HepG2 (cell line): ENCODE data around the gene CAND1. TPM values are rescaled to one million over a fixed set of nuclear protein-coding genes. Genes with fewer than 3 reads are reported as not detected.

ENCODE experiments used
- BRD4 ChIP-seq: sonication (generic); formaldehyde crosslinking; IDR thresholded peaks from 2 replicates; pipeline ENCODE4 v1.4.0; 2020; ENCODE audit warnings: missing genetic modification reagents
- CBFB ChIP-seq: sonication (generic); formaldehyde crosslinking; IDR thresholded peaks from 2 replicates; pipeline ENCODE4 v1.4.0; 2020; ENCODE audit warnings: missing genetic modification reagents
- CC2D1A ChIP-seq: sonication (generic); formaldehyde crosslinking; IDR thresholded peaks from 2 replicates; pipeline ENCODE4 v1.8.1; 2023; ENCODE audit warnings: mild to moderate bottlenecking, missing genetic modification reagents
- EP300 ChIP-seq, 3 experiments: sonication (generic) in 1 of 3; formaldehyde crosslinking in 1 of 3; IDR thresholded peaks; 2 replicates each; pipeline versions ENCODE4 v1.5.1 to v1.6.1; 2011 to 2020; ENCODE audit warnings: low read depth in 2 of 3, low read length in 2 of 3, borderline replicate concordance in 1 of 3, improper control_type of control experiment in 1 of 3, mild to moderate bottlenecking in 1 of 3, missing genetic modification reagents in 1 of 3, moderate library complexity in 1 of 3
- GPN1 ChIP-seq: sonication (generic); formaldehyde crosslinking; IDR thresholded peaks from 2 replicates; pipeline ENCODE4 v1.5.1; 2020; ENCODE audit warnings: missing genetic modification reagents, borderline replicate concordance
- MBD4 ChIP-seq: IDR thresholded peaks from 2 replicates; pipeline ENCODE4 v1.6.1; 2012; ENCODE audit warnings: low read length, inconsistent platforms, borderline replicate concordance
- MYC ChIP-seq: sonication (generic); formaldehyde crosslinking; IDR thresholded peaks from 2 replicates; pipeline ENCODE4 v1.9.0; 2021; ENCODE audit warnings: missing genetic modification reagents, borderline replicate concordance
- MYNN ChIP-seq: sonication (generic); formaldehyde crosslinking; IDR thresholded peaks from 2 replicates; pipeline ENCODE4 v1.4.0; 2020; ENCODE audit warnings: mild to moderate bottlenecking, low read depth, missing genetic modification reagents
- RFX5 ChIP-seq: IDR thresholded peaks from 2 replicates; pipeline ENCODE4 v1.6.1; 2011; ENCODE audit warnings: low read depth, low read length, improper control_type of control experiment
- SIN3A ChIP-seq: IDR thresholded peaks from 2 replicates; pipeline ENCODE4 v1.6.1; 2011; ENCODE audit warnings: low read depth, mild to moderate bottlenecking, control low read depth, low read length, borderline replicate concordance
- YEATS2 ChIP-seq: sonication (generic); formaldehyde crosslinking; IDR thresholded peaks from 2 replicates; pipeline ENCODE4 v1.4.0; 2020; ENCODE audit warnings: missing genetic modification reagents, borderline replicate concordance
- ZMYM3 ChIP-seq: sonication (generic); formaldehyde crosslinking; IDR thresholded peaks from 2 replicates; pipeline ENCODE4 v1.5.1; 2020; ENCODE audit warnings: mild to moderate bottlenecking, missing genetic modification reagents
- ZNF20 ChIP-seq: sonication (generic); formaldehyde crosslinking; IDR thresholded peaks from 2 replicates; pipeline ENCODE4 v1.4.0; 2020; ENCODE audit warnings: mild to moderate bottlenecking, moderate library complexity, missing genetic modification reagents
- ZNF496 ChIP-seq: sonication (generic); formaldehyde crosslinking; IDR thresholded peaks from 2 replicates; pipeline ENCODE4 v1.8.1; 2023; ENCODE audit warnings: mild to moderate bottlenecking, moderate library complexity, missing genetic modification reagents; ENCODE audit not compliant: insufficient replicate concordance
- ZNF552 ChIP-seq: sonication (generic); formaldehyde crosslinking; IDR thresholded peaks from 2 replicates; pipeline ENCODE4 v1.9.0; 2022; ENCODE audit warnings: missing genetic modification reagents, mild to moderate bottlenecking, borderline replicate concordance
- ZNF598 ChIP-seq: sonication (generic); formaldehyde crosslinking; IDR thresholded peaks from 2 replicates; pipeline ENCODE4 v1.5.1; 2020; ENCODE audit warnings: mild to moderate bottlenecking, missing genetic modification reagents, borderline replicate concordance
- ZSCAN29 ChIP-seq: sonication (generic); formaldehyde crosslinking; conservative IDR thresholded peaks from 2 replicates; pipeline ENCODE4 v1.4.0; 2020; ENCODE audit warnings: mild to moderate bottlenecking, missing genetic modification reagents
- polyA plus RNA-seq, 8 experiments: library from polyadenylated mRNA; depleted of rRNA in 3 of 8; stranded (reverse) in 7 of 8; unstranded in 1 of 8; fragments of >200 nt; fragmentation: Illumina TruSeq in 4 of 8; extraction: Trizol in 4 of 8; gene quantifications; 2 replicates each; pipeline versions ENCODE4 v1.2.1 to v1.2.3, GENCODE V29; 2011 to 2016; ENCODE audit warnings: low read depth in 4 of 8, missing spikeins in 1 of 8, mixed read lengths in 1 of 8; ENCODE audit not compliant: insufficient read depth in 1 of 8
- total RNA-seq, 5 experiments: library from RNA; depleted of rRNA; stranded (reverse); fragments of >200 nt; fragmentation: Illumina TruSeq; extraction: Trizol; gene quantifications; 2 replicates each; pipeline ENCODE4 v1.2.3, GENCODE V29; 2016; ENCODE audit warnings: low read depth in 1 of 5
- TF ChIP-seq, protein P1 (sequence below): IDR thresholded peaks from 2 replicates; pipeline ENCODE4 v1.6.1; 2016; ENCODE audit warnings: low read depth, missing genetic modification reagents, missing compliant biosample characterization
- TF ChIP-seq, protein P2 (sequence below): sonication (generic); formaldehyde crosslinking; IDR thresholded peaks from 2 replicates; pipeline ENCODE4 v1.4.0; 2020; ENCODE audit warnings: mild to moderate bottlenecking, missing genetic modification reagents
- TF ChIP-seq, protein P3 (sequence below): sonication (generic); formaldehyde crosslinking; IDR thresholded peaks from 2 replicates; pipeline ENCODE4 v1.4.0; 2020; ENCODE audit warnings: missing genetic modification reagents
- TF ChIP-seq, protein P4 (sequence below): IDR thresholded peaks from 2 replicates; pipeline ENCODE4 v1.6.1; 2016; ENCODE audit warnings: mild to moderate bottlenecking

Gene CAND1
- total and polyA plus RNA-seq, 2 of the 13 experiments (the other 11 are each of a cell fraction or from before 2014, with no cell fraction given) = 56.2 to 138 TPM

DNA sequence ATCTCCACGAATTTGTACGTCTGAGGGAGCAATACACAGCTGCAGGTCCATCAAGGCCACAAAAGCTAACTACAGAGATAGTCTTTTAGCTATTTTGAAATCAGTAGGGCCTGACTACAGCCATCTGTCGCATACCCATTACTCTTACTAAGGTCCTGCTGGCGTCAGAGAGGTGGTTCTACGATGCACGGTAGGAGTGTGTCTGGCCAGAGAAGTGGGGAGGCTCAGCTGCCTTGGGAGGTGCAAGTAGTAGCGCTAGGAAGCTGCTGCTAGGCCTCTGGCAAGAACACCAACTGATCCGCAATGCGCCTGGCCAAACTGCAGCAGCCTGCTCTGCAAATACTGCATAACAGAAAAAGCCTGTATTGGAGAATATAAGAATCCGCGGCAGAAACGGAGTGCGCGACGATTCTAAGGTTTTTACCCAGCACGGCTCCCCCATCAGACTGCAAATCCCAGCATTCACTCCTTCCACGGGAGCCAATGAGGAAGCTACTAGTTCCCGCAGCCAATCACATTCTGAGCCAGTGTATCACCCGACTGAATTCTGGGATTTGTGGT is 743 bp upstream of the CAND1 start (continued):
- no peak for TF ChIP-seq MBD4
- TF ChIP-seq ZNF598 = peak; percentile 61; the same call in 1 of the 2 replicates
- TF ChIP-seq GPN1 (CRISPR knock-in tag) = no peak
- no peak; the same call in 1 of the 2 replicates for TF ChIP-seq ZSCAN29
- TF ChIP-seq BRD4 = no peak
- TF ChIP-seq, protein P1, sequence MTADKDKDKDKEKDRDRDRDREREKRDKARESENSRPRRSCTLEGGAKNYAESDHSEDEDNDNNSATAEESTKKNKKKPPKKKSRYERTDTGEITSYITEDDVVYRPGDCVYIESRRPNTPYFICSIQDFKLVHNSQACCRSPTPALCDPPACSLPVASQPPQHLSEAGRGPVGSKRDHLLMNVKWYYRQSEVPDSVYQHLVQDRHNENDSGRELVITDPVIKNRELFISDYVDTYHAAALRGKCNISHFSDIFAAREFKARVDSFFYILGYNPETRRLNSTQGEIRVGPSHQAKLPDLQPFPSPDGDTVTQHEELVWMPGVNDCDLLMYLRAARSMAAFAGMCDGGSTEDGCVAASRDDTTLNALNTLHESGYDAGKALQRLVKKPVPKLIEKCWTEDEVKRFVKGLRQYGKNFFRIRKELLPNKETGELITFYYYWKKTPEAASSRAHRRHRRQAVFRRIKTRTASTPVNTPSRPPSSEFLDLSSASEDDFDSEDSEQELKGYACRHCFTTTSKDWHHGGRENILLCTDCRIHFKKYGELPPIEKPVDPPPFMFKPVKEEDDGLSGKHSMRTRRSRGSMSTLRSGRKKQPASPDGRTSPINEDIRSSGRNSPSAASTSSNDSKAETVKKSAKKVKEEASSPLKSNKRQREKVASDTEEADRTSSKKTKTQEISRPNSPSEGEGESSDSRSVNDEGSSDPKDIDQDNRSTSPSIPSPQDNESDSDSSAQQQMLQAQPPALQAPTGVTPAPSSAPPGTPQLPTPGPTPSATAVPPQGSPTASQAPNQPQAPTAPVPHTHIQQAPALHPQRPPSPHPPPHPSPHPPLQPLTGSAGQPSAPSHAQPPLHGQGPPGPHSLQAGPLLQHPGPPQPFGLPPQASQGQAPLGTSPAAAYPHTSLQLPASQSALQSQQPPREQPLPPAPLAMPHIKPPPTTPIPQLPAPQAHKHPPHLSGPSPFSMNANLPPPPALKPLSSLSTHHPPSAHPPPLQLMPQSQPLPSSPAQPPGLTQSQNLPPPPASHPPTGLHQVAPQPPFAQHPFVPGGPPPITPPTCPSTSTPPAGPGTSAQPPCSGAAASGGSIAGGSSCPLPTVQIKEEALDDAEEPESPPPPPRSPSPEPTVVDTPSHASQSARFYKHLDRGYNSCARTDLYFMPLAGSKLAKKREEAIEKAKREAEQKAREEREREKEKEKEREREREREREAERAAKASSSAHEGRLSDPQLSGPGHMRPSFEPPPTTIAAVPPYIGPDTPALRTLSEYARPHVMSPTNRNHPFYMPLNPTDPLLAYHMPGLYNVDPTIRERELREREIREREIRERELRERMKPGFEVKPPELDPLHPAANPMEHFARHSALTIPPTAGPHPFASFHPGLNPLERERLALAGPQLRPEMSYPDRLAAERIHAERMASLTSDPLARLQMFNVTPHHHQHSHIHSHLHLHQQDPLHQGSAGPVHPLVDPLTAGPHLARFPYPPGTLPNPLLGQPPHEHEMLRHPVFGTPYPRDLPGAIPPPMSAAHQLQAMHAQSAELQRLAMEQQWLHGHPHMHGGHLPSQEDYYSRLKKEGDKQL (CRISPR knock-in tag) = no peak
- TF ChIP-seq CC2D1A (CRISPR knock-in tag) = no peak
- TF ChIP-seq ZMYM3 (CRISPR knock-in tag) = no peak
- TF ChIP-seq, protein P2, sequence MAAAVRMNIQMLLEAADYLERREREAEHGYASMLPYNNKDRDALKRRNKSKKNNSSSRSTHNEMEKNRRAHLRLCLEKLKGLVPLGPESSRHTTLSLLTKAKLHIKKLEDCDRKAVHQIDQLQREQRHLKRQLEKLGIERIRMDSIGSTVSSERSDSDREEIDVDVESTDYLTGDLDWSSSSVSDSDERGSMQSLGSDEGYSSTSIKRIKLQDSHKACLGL = 0 out of 2 replicates have a peak, but pooled peaks have one; percentile 20
- peak; percentile 16; the same call in 1 of the 2 replicates for TF ChIP-seq ZNF20 (CRISPR knock-in tag)
- no peak; the same call in 1 of the 2 replicates for TF ChIP-seq MYC (CRISPR knock-in tag)
- peak in 1 of 2 experiments; percentile 12; a peak in 1 of 4 replicates for TF ChIP-seq EP300 (IDR thresholded peaks at IDR 0.05; ENCODE audit: low read depth in 2 of 2, low read length in 2 of 2)
- TF ChIP-seq EP300 (CRISPR knock-in tag; IDR thresholded peaks at IDR 0.05; ENCODE audit: borderline replicate concordance) = no peak
- no peak for TF ChIP-seq ZNF552 (CRISPR knock-in tag)
- TF ChIP-seq ZNF496 = no peak
- TF ChIP-seq YEATS2 = no peak
- TF ChIP-seq, protein P3, sequence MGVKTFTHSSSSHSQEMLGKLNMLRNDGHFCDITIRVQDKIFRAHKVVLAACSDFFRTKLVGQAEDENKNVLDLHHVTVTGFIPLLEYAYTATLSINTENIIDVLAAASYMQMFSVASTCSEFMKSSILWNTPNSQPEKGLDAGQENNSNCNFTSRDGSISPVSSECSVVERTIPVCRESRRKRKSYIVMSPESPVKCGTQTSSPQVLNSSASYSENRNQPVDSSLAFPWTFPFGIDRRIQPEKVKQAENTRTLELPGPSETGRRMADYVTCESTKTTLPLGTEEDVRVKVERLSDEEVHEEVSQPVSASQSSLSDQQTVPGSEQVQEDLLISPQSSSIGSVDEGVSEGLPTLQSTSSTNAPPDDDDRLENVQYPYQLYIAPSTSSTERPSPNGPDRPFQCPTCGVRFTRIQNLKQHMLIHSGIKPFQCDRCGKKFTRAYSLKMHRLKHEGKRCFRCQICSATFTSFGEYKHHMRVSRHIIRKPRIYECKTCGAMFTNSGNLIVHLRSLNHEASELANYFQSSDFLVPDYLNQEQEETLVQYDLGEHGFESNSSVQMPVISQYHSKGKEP (CRISPR knock-in tag) = no peak
- no peak; the same call in 1 of the 2 replicates for TF ChIP-seq CBFB (CRISPR knock-in tag)
- TF ChIP-seq, protein P4, sequence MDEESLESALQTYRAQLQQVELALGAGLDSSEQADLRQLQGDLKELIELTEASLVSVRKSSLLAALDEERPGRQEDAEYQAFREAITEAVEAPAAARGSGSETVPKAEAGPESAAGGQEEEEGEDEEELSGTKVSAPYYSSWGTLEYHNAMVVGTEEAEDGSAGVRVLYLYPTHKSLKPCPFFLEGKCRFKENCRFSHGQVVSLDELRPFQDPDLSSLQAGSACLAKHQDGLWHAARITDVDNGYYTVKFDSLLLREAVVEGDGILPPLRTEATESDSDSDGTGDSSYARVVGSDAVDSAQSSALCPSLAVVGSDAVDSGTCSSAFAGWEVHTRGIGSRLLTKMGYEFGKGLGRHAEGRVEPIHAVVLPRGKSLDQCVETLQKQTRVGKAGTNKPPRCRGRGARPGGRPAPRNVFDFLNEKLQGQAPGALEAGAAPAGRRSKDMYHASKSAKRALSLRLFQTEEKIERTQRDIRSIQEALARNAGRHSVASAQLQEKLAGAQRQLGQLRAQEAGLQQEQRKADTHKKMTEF (CRISPR knock-in tag) = peak; percentile 42
- peak; percentile 15; the same call in 1 of the 2 replicates for TF ChIP-seq SIN3A
- no peak for TF ChIP-seq MYNN (CRISPR knock-in tag)
- 0 out of 2 replicates have a peak, but pooled peaks have one; percentile 42 for TF ChIP-seq RFX5
